ENCODE data around the gene MAP10. TPM values are rescaled to one million over a fixed set of nuclear protein-coding genes. Genes with fewer than 3 reads are reported as not detected.
A peak's percentile ranks its signal among the peaks of the same experiment; 100 is the strongest.

The MAP10 gene
- total RNA-seq, 1 experiment from 2014 or later = 1.2 TPM

GRCh38 chr1:232769733-232770132, 35.5 kb upstream of the MAP10 start:
- DNase-seq = no peak
- no peaks in the 10 kb centered on the region for H3K79me1 ChIP-seq (ENCODE audit: insufficient read depth, low read depth, low read length, poor library complexity, severe bottlenecking)
- H4K8ac ChIP-seq (replicated peaks; ENCODE audit: insufficient read length, low read depth, low read length) = no peak overlapping the region
- H2BK120ac ChIP-seq (ENCODE audit: low read depth, low read length, poor library complexity, severe bottlenecking) = no peak overlapping the region
- no peak overlapping the region for H2AFZ ChIP-seq (ENCODE audit: low read length)
- Mint-ChIP-seq H3K4me3 (peak overlapping the region in 1 of 2 experiments; percentile 1; a peak in 1 of 5 replicates), H3K4me1 (peaks cover 37 to 45% of the 10 kb centered on the region in 2 experiments), H3K27me3 (ENCODE audit: low read depth) (peaks cover 19% of the 10 kb centered on the region), H3K9me3 (no peaks in the 10 kb centered on the region; a peak in 1 of 5 replicates), H3K36me3 (ENCODE audit: insufficient read depth in 1 of 3, low read depth in 3 of 3) (peaks cover 0 to 6% (median 0%) of the 10 kb centered on the region in 3 experiments; a peak in 3 of 7 replicates), H3K27ac (peak overlapping the region in 2 of 3 experiments; percentile 11 to 86; a peak in 2 of 7 replicates)
- no peak overlapping the region for H3K4me2 ChIP-seq (ENCODE audit: insufficient read depth, insufficient read length, low read length)
- H3K4me1 ChIP-seq (ENCODE audit: insufficient read depth, low read length) = peaks cover 6% of the 10 kb centered on the region; the same call in 1 of the 2 replicates
- H3K23ac ChIP-seq (ENCODE audit: insufficient read length, low read depth, low read length) = no peak overlapping the region
- no peak overlapping the region for H3K9ac ChIP-seq (ENCODE audit: extremely low read depth, insufficient read length, low read length)
- H3K79me2 ChIP-seq (ENCODE audit: insufficient read depth, low read length) = no peaks in the 10 kb centered on the region
- no peak for TF ChIP-seq CTCF (conservative IDR thresholded peaks at IDR 0.05)
- H3K14ac ChIP-seq (ENCODE audit: insufficient read depth, low read length) = no peak overlapping the region
- no peak overlapping the region for H4K91ac ChIP-seq (ENCODE audit: insufficient read length, low read depth, low read length)
- H3T11ph ChIP-seq (ENCODE audit: low read length) = no peak overlapping the region
- no peaks in the 10 kb centered on the region for H3K23me2 ChIP-seq (ENCODE audit: insufficient read length, low read depth, low read length, poor library complexity, severe bottlenecking)
- no peak overlapping the region for H2AK5ac ChIP-seq (ENCODE audit: insufficient read length, low read length)
- H2BK5ac ChIP-seq (ENCODE audit: insufficient read length, low read length) = no peak overlapping the region
- no peak overlapping the region for H2BK20ac ChIP-seq (ENCODE audit: low read depth, low read length, poor library complexity, severe bottlenecking)
- H4K5ac ChIP-seq (ENCODE audit: insufficient read length, low read depth, low read length) = no peak overlapping the region
- H3K9me3 ChIP-seq (ENCODE audit: control insufficient read depth, low read depth, low read length) = no peaks in the 10 kb centered on the region
- H3K27ac ChIP-seq (ENCODE audit: insufficient read length, low read depth, low read length) = no peak overlapping the region
- no peak overlapping the region for H2BK15ac ChIP-seq (ENCODE audit: low read depth, low read length)
- no peak overlapping the region for H3K56ac ChIP-seq (ENCODE audit: insufficient read length, low read depth, low read length)
- H4K20me1 ChIP-seq (ENCODE audit: control insufficient read depth, insufficient read depth, insufficient read length) = no peaks in the 10 kb centered on the region
- H3K4ac ChIP-seq (ENCODE audit: low read depth, low read length) = no peak overlapping the region
- H3K27me3 ChIP-seq (ENCODE audit: insufficient read depth, low read length) = no peaks in the 10 kb centered on the region
- H3K18ac ChIP-seq (ENCODE audit: insufficient read length, low read depth, low read length) = no peak overlapping the region
- WGBS (ENCODE audit: extremely low coverage, insufficient read length, low lambda C conversion rate) = no CpG with 5 or more reads among the region's 2 CpGs
- H2BK12ac ChIP-seq (ENCODE audit: insufficient read length, low read depth, low read length) = no peak overlapping the region
